ENCODE data around the gene HOTAIR. TPM values are rescaled to one million over a fixed set of nuclear protein-coding genes. Genes with fewer than 3 reads are reported as not detected.

Gene HOTAIR
- total RNA-seq, 1 experiment from 2014 or later: 3.5 TPM

DNA sequence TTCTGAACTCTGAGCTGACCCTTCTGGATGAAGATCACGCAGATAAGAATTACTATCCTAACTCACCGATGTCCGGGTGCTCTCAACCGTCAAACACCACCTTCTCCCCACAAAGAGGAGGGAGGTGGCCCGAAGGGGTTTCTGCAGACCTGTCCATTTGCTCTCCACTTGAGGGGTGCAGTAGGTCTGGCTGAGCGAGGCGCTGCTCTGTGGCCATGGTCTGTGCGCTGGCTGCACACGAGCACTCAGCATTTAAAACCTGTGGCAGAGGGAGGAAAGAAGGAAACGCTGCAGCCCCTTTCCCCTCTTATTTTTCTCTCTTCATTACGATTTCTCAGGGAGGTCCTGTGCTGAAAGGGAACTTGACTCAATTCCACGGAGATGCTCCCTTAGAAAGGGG, 37.7 kb downstream of the HOTAIR start:
- Histone ChIP-seq H3K27ac (ENCODE audit: low read length) (no peak overlapping the region), H3K9me2 (replicated peaks; ENCODE audit: low read length) (no peaks in the 10 kb centered on the region), H3K27me3 (ENCODE audit: low read length) (no peaks in the 10 kb centered on the region), H3K9me3 (ENCODE audit: low read length) (no peaks in the 10 kb centered on the region), H3F3A (ENCODE audit: low read length, unreplicated experiment) (no peaks in the 10 kb centered on the region), H3K36me3 (ENCODE audit: low read depth, low read length) (no peaks in the 10 kb centered on the region), H3K4me3 (ENCODE audit: low read length) (no peak overlapping the region), H3K4me1 (ENCODE audit: insufficient read depth, low read length) (peaks cover 18% of the 10 kb centered on the region; the same call in 1 of the 2 replicates), H3K79me2 (ENCODE audit: low read length) (peaks cover 34% of the 10 kb centered on the region), H2AFZ (ENCODE audit: low read length) (no peak overlapping the region), H3K9ac (ENCODE audit: low read length) (no peak overlapping the region), H3K4me2 (ENCODE audit: low read length) (no peak overlapping the region), H4K20me1 (ENCODE audit: low read length) (no peaks in the 10 kb centered on the region)
- no peak for TF ChIP-seq EZH2phosphoT487 (IDR thresholded peaks at IDR 0.05; ENCODE audit: borderline replicate concordance, low read length)
- no peak for TF ChIP-seq EZH2 (IDR thresholded peaks at IDR 0.05; ENCODE audit: low read length, unreplicated experiment)
- TF ChIP-seq, protein P1, sequence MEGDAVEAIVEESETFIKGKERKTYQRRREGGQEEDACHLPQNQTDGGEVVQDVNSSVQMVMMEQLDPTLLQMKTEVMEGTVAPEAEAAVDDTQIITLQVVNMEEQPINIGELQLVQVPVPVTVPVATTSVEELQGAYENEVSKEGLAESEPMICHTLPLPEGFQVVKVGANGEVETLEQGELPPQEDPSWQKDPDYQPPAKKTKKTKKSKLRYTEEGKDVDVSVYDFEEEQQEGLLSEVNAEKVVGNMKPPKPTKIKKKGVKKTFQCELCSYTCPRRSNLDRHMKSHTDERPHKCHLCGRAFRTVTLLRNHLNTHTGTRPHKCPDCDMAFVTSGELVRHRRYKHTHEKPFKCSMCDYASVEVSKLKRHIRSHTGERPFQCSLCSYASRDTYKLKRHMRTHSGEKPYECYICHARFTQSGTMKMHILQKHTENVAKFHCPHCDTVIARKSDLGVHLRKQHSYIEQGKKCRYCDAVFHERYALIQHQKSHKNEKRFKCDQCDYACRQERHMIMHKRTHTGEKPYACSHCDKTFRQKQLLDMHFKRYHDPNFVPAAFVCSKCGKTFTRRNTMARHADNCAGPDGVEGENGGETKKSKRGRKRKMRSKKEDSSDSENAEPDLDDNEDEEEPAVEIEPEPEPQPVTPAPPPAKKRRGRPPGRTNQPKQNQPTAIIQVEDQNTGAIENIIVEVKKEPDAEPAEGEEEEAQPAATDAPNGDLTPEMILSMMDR (conservative IDR thresholded peaks at IDR 0.05; ENCODE audit: low read depth, low read length): no peak
- intact Hi-C loops (cut with micrococcal nuclease): no loop called here
- ChIA-PET POLR2A (ENCODE audit: unreplicated experiment) (no interaction called here), CTCF (no interaction called here)
- BruUV-seq (replicated peaks): no TSS peak
- no peak for ATAC-seq
- no peak for DNase-seq

DNA sequence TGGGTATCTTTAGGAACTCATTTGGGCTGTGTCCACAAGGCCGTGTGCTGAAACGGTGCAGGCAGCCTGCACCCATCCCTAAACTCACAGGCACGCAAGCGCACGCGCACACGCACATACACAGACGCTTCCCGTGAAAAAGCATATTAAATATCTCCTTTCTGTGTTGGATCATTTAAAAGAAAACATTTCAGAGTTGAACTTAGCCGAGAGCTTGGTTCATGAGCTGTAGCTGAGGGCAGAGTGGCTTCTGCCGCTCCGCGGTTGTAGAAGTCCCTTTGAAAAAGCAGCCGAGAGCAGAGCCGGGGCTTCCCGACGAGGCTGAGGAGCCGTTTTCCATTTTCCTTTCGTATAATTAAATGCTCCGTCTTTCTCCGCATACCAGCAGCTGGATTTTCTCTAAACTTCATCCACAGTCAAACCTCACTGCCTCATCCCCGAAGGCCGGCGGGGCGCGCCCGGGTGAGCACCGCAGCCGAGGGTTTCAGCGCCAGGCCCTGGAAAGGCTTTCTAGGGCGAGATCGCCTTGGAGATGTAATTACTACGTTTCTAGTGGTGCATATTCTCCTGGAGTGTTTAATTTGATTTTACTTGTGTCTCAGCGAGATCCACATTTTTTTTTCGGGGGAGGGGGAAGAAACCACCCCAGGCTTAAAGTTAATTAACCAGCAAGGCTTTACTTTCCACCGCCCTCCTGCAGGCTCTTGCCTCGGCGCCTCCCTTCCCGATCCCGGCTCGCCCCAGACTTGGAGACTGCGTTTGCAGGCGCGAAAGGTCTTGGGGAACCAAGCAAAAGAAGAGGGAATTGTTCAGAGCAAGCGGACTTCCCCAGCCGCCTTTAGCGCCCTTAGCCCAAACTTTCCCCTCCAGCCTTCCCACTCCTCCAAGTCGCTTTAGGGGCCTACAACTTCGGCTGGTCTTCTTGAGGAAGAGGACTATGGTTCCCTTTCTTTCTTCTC, 39.1 kb downstream of the HOTAIR start:
- Histone ChIP-seq H3F3A (ENCODE audit: low read length, unreplicated experiment) (no peaks in the 10 kb centered on the region), H4K20me1 (ENCODE audit: low read length) (no peaks in the 10 kb centered on the region), H3K4me3 (ENCODE audit: low read length) (no peak overlapping the region), H2AFZ (ENCODE audit: low read length) (no peak overlapping the region), H3K79me2 (ENCODE audit: low read length) (peaks cover 20% of the 10 kb centered on the region), H3K9me2 (replicated peaks; ENCODE audit: low read length) (no peaks in the 10 kb centered on the region), H3K36me3 (ENCODE audit: low read depth, low read length) (no peaks in the 10 kb centered on the region), H3K27me3 (ENCODE audit: low read length) (no peaks in the 10 kb centered on the region), H3K27ac (ENCODE audit: low read length) (no peak overlapping the region), H3K9me3 (ENCODE audit: low read length) (no peaks in the 10 kb centered on the region), H3K4me1 (ENCODE audit: insufficient read depth, low read length) (peaks cover 6% of the 10 kb centered on the region; the same call in 1 of the 2 replicates), H3K4me2 (ENCODE audit: low read length) (no peak overlapping the region), H3K9ac (ENCODE audit: low read length) (no peak overlapping the region)
- intact Hi-C loops (cut with micrococcal nuclease): no loop called here
- TF ChIP-seq, protein P1 (conservative IDR thresholded peaks at IDR 0.05; ENCODE audit: low read depth, low read length): no peak
- no peak for TF ChIP-seq EZH2phosphoT487 (IDR thresholded peaks at IDR 0.05; ENCODE audit: borderline replicate concordance, low read length)
- no peak for TF ChIP-seq EZH2 (IDR thresholded peaks at IDR 0.05; ENCODE audit: low read length, unreplicated experiment)
- ChIA-PET CTCF (no interaction called here), POLR2A (ENCODE audit: unreplicated experiment) (interaction anchor here (0.6 kb wide), 1 partner anchor 230 kb away, joined by 4 read pairs; no protein-coding TSS in a partner anchor)
- no TSS peak for BruUV-seq (replicated peaks)
- no peak for ATAC-seq
- no peak for DNase-seq

DNA sequence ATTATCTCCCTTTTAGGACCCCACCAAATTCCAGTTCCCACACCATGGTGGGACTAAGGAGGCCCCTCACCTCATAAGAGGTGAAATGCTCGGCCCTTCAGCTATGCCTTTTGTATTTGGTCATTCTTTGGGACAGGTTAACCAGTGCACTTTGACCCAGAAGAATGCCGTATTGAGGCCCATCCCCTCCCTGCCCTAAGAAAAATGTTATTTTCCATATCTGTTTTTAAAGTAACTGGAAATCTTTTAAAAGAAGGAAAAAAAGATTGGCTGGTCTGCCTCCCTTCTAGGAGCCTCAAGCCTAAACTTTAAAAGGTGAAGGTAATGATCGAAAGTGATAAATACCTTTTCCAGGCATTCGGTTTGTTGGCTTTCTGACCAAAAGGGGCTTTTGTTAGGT, 41.8 kb downstream of the HOTAIR start:
- peaks cover 19% of the 10 kb centered on the region for H3K27me3 ChIP-seq (ENCODE audit: low read length)
- H3K79me2 ChIP-seq (ENCODE audit: low read length): no peaks in the 10 kb centered on the region
- BruUV-seq (replicated peaks): no TSS peak
- no peaks in the 10 kb centered on the region for H3K9me2 ChIP-seq (replicated peaks; ENCODE audit: low read length)
- POLR2A ChIA-PET (ENCODE audit: unreplicated experiment): interaction anchor here (0.6 kb wide), 1 partner anchor 33 kb away, joined by 6 read pairs; no protein-coding TSS in a partner anchor
- CTCF ChIA-PET: no interaction called here
- DNase-seq (no peak), ATAC-seq (no peak)
- intact Hi-C loops (cut with micrococcal nuclease): no loop called here
- no peaks in the 10 kb centered on the region for H3K9me3 ChIP-seq (ENCODE audit: low read length)
- no peak overlapping the region for H3K27ac ChIP-seq (ENCODE audit: low read length)
- no peak overlapping the region for H3K9ac ChIP-seq (ENCODE audit: low read length)
- no peaks in the 10 kb centered on the region for H4K20me1 ChIP-seq (ENCODE audit: low read length)
- no peaks in the 10 kb centered on the region for H3F3A ChIP-seq (ENCODE audit: low read length, unreplicated experiment)
- TF ChIP-seq EZH2phosphoT487 (IDR thresholded peaks at IDR 0.05; ENCODE audit: borderline replicate concordance, low read length): no peak
- TF ChIP-seq, protein P1 (conservative IDR thresholded peaks at IDR 0.05; ENCODE audit: low read depth, low read length): no peak
- TF ChIP-seq EZH2 (IDR thresholded peaks at IDR 0.05; ENCODE audit: low read length, unreplicated experiment): no peak
- no peak overlapping the region for H2AFZ ChIP-seq (ENCODE audit: low read length)
- 0 out of 2 replicates have a peak, but pooled peaks cover under 1% of the 10 kb centered on the region for H3K4me1 ChIP-seq (ENCODE audit: insufficient read depth, low read length)
- no peak overlapping the region for H3K4me3 ChIP-seq (ENCODE audit: low read length)
- no peaks in the 10 kb centered on the region for H3K36me3 ChIP-seq (ENCODE audit: low read depth, low read length)
- no peak overlapping the region for H3K4me2 ChIP-seq (ENCODE audit: low read length)

Data from PC-3 (cell line).